SW480 (cell line): Measurements from ENCODE around the gene C10orf95.
"Not testable (repeated sequence)": the region's sequence is repeated elsewhere in the genome, so short reads cannot be mapped to it uniquely, and the experiment has no call there.

ENCODE experiments used
- DNase-seq: peaks from one replicate; pipeline ENCODE4 v3.0.0-alpha.2; 2016; ENCODE audit warnings: low spot score

The C10orf95 gene, protein sequence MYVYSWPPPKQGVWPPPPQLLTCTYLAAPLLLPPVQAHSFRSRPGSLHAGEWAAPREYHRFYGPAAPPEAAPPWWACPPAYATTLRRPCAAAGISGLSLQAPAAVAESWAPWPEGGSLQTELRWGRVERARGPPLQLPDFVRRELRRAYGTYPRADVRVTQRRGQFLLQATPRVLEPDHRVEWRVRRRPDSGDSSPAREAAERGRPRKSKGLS

DNA sequence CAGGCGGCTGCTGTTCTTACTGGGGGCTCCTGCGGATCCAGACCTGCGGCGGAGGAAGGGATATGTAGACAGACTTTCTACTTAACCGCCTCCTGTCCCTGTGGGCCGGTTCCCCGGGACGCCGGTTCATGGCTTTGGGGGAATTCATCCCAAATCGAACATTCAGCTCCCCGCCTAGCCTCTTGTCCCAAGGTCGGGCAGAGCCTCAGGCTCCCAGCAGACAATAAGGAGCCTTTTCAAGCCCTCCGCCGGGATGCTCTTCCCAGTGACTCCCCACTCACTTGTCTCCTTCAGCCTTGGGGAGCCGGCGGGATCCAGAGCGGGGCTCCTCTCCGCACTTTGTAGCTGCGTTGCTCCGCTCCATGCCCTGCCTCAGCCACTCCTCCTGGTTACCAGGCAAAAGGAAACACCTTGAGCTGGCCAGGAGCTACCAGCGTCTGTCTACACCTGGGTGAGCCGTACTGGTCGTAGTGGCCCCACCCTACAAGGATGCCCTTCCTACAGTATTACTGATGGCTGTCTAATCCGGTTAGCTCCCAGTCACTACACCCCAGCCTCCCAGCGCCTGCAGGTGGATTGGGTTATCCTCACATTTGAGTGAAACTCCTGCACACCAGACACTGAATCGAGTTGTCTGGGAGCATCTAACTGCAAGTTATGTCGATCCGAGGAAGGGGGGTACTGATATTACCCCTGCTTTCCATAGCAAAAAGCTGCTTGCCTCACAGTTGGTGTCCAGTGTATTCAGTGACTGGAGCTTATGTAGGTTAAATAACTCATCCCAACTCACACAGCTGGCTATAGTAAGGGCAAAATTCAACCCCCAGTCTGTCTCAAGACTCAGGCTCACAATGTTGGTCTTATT is at the start of gene C10orf95:
Gene C10orf95 (minus strand): TSS at position 439 of the 865 bp plus-strand sequence. CDS start 450 bp downstream, outside the sequence.
- DNase-seq, result peak; percentile 45

GRCh38 chr10:102500686-102501085 is 49.3 kb upstream of the C10orf95 start:
- not testable (repeated sequence) for DNase-seq

- no peak for DNase-seq
These were observed 48.0 kb upstream of the C10orf95 start for GRCh38 chr10:102499356-102499755.

DNA sequence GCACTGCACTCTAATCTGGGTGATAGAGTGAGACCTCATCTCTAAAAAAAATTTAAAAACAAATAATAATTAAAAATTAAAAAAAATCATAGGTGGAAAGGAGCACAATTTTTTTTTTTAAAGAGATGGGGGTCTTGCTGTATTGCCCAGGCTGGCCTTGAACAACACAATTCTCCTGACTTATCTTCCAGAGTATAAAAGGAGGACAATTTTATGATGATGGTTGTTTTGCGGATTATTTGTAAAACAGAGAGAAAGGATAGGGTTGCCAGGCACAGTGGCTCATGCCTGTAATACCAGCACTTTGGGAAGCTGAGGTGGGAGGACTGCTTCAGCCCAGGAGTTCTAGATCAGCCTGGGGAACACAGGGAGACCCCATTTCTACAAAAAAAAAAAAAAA is 46.2 kb upstream of the C10orf95 start:
- no peak for DNase-seq

DNA sequence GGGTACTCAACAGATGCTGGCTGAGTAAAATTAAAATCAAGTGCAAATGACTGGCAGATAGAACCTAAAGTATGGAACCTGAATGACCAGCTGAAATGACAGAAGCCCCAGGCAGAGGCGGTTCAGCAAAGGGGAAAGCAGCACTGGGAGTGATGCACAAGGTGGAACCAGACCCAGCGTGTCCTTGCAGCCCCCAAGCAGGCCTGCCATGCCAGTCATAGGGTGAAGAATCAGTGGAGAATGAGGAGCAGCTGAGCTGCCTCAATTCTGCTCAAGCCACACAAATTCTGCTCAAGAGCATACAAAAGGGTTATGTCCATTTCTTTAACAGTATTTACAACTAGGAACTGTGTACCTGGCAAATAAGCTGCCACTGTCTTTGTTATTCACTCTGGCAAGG is 42.4 kb upstream of the C10orf95 start:
- DNase-seq, result no peak

GRCh38 chr10:102492983-102493382 is 41.6 kb upstream of the C10orf95 start:
- DNase-seq, result no peak

DNA sequence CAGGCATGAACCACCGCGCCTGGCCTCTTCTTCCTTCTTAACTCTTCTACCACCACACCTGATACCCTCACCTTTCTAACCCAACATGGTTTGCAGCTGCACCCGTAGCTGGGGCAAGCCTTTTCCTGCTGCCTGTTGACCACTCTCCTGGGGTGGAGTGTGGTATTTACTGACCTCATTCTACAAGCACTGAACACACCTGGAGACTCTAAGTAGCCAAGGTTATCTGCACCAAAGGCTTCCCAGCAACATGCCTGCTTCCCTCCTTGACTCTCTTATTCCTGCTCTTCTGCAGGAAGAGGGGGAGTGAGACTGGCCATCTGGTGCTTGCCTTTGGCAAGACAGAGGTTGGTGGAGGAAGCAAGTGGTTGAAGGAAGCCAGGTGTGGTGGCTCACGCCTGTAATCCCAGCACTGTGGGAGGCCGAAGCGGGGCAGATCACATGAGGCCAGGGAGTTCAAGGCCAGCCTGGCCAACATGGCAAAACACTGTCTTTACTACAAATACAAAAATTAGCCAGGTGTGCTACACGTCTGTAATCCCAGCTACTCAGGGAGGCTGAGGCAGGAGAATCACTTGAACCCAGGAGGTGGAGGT is 41.1 kb upstream of the C10orf95 start:
- DNase-seq, result no peak

- DNase-seq, result no peak
These were observed 39.8 kb upstream of the C10orf95 start for GRCh38 chr10:102491136-102491535.

GRCh38 chr10:102485093-102485784 is 33.9 kb upstream of the C10orf95 start:
- DNase-seq, result no peak

GRCh38 chr10:102484021-102484420 is 32.7 kb upstream of the C10orf95 start:
- no peak for DNase-seq

DNA sequence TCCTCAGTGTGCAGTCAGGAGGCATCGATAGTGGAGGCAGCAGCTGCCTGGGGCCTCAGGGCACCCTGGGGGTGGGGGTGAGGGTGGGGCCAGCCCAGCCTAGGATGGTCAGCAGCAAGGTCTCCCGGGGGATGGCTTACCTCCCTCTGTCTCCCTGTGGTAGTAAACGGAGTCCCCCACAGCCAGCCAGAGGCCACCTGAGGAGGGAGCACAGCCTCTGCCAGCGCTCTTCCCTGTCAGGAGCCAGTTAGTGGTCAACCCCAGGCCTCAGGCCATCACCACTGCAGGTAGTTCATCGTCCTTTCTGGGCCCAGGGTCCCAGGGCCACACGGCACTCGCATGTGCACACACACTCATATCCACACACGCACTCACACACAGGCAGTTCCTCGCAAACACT is 29.1 kb upstream of the C10orf95 start:
- no peak for DNase-seq

DNA sequence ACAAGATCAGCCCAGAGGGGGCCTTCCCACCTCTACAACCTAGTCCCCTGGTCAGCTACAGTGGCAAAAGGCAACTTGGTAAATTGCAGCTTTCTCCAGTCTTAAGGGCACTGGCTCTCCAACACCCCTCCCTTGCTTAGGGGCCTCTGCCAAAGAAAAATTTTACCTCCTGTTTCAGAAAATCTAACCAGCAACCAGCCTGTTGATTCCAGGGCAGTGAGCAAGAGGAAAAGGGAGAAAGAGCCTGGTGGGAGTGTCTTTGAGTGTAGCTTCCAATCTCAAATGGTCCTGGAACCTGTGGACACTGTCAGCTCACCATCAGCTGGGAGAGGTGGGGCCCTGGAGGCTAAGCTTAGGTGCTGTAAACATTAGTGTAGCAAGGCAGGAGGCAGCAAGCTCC is 28.3 kb upstream of the C10orf95 start:
- DNase-seq, result no peak

DNA sequence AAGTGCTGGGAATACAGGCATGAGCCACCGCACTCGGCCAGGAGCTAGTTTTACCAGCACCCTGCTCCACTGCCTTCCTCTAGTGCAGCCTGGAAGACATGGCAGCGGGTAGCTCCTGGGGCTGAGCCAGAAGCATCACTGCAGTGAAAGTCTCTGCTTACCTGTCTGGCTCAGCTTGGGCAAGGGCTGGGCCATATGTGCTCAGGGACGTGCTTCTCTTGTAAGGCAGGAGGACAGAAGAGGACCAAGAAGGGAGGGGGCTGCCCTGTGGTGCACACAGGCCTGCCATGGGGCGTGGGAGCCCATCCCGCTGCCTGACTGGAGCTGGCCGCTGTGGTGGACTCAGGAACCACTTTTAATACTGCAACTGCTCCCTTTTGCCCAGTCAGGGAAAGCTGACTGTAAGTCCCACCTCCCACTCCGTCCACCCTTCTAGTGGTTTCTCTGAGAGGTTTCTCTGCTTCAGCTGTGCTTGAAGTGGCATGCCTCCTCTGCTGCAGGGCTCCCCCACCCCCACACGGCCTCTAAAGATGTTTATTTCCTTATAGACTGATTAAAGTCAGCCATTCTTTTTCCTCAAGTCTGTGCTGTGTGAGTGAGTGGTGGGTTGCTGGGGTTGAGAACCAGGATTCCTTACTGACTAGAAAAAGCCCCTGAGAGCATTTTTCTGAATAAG is 25.3 kb upstream of the C10orf95 start:
- DNase-seq, result no peak

GRCh38 chr10:102475451-102476040 is 24.2 kb upstream of the C10orf95 start:
- no peak for DNase-seq

GRCh38 chr10:102473445-102474331 is 22.3 kb upstream of the C10orf95 start:
- no peak for DNase-seq

GRCh38 chr10:102470579-102471546 is 19.5 kb upstream of the C10orf95 start:
- no peak for DNase-seq

GRCh38 chr10:102468683-102469082 is 17.3 kb upstream of the C10orf95 start:
- no peak for DNase-seq

GRCh38 chr10:102467971-102468438 is 16.7 kb upstream of the C10orf95 start:
- no peak for DNase-seq

DNA sequence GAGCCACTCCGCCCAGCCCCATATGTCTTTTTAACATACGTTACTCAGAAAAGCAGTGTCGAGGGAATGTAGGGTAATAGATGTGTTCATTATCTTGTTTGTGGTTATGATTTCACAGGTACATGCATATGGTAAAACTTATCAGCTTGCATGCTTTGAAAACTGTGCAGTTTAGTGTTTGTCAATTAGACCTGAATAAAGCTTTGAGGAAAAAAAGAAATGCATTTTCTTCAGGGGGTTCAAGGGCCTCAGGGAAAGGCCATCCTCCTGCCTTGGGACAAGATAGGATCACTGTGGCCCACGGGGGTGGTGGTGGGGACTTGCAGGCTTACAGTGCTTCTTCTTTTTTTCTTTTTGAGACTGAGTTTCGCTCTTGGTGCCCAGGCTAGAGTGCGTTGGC is 16.0 kb upstream of the C10orf95 start:
- DNase-seq, result no peak
